ENCODE data around the gene PSMA1.
"Not testable (repeated sequence)": the region's sequence is repeated elsewhere in the genome, so short reads cannot be mapped to it uniquely, and the experiment has no call there.

GRCh38 chr11:14535166-14535565, 15.0 kb upstream of the PSMA1 start:
- not testable (repeated sequence) for TF ChIP-seq POLR2A (IDR thresholded peaks at IDR 0.05; ENCODE audit: low read length); CTCF (IDR thresholded peaks at IDR 0.05); REST (IDR thresholded peaks at IDR 0.05); MAX (IDR thresholded peaks at IDR 0.05); FOXS1 (CRISPR knock-in tag; IDR thresholded peaks at IDR 0.05); BHLHE40 (IDR thresholded peaks at IDR 0.05; ENCODE audit: low read depth, low read length); GATA3 (IDR thresholded peaks at IDR 0.05; ENCODE audit: borderline replicate concordance)

All from A549 (cell line).